ENCODE results near the gene KLF8.

DNA sequence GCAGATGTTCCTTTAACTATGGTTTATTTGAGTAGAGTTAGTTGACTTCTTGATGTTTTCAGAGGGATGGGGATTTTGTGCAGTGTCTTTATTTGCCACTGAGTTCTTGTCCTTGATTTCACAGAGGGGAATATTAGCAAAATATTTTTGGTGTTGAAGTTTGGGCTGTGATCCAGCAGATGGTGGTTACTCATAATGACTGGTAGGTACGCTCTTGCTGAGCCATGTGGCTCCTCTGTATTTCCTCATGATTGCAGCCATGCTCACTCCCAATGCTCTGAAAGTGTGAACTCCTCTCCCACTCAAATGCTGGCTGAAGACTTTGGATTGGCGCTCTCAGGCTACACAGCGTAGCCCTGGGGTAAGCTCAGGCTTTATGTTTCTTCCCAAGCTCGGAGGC, 77.7 kb downstream of the KLF8 start:
- TF ChIP-seq, protein P1, sequence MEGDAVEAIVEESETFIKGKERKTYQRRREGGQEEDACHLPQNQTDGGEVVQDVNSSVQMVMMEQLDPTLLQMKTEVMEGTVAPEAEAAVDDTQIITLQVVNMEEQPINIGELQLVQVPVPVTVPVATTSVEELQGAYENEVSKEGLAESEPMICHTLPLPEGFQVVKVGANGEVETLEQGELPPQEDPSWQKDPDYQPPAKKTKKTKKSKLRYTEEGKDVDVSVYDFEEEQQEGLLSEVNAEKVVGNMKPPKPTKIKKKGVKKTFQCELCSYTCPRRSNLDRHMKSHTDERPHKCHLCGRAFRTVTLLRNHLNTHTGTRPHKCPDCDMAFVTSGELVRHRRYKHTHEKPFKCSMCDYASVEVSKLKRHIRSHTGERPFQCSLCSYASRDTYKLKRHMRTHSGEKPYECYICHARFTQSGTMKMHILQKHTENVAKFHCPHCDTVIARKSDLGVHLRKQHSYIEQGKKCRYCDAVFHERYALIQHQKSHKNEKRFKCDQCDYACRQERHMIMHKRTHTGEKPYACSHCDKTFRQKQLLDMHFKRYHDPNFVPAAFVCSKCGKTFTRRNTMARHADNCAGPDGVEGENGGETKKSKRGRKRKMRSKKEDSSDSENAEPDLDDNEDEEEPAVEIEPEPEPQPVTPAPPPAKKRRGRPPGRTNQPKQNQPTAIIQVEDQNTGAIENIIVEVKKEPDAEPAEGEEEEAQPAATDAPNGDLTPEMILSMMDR (conservative IDR thresholded peaks at IDR 0.05; ENCODE audit: low read depth in 2 of 2) = no peak
- no peak for TF ChIP-seq NANOG (IDR thresholded peaks at IDR 0.05; ENCODE audit: borderline replicate concordance)

Data from GM23338 (cell line).